Spleen (tissue), 7 donors: ENCODE measurements around the gene DNAI7.

Source experiments
- POLR2A ChIP-seq, 3 donors: fragments of 450-650 bp; IDR thresholded peaks; one replicate each; pipeline ENCODE4 v1.5.1; 2017; ENCODE audit warnings: antibody characterized with exemption in 3 of 3, mild to moderate bottlenecking in 1 of 3
- TF ChIP-seq, protein P1 (sequence below), 11 experiments: fragments of 200-600 bp in 7 of 11; fragments of 450-650 bp in 4 of 11; sonication (generic) in 4 of 11; IDR thresholded peaks in 8 of 11; conservative IDR thresholded peaks in 3 of 11; 1 replicate in 7 of 11; 2 replicates in 4 of 11; pipeline versions ENCODE4 v1.4.0 to v1.8.0; 2016 to 2021; ENCODE audit warnings: antibody characterized with exemption in 11 of 11, inconsistent platforms in 4 of 11, mild to moderate bottlenecking in 1 of 11
- donor health status: DM: no; HTN: no; CAD: no; lungs with moderate emphysema.
- donor health status: DM: no; HTN: no; CAD: no.
- donor health status: DM: no; HTN: no; CAD: no.

DNA sequence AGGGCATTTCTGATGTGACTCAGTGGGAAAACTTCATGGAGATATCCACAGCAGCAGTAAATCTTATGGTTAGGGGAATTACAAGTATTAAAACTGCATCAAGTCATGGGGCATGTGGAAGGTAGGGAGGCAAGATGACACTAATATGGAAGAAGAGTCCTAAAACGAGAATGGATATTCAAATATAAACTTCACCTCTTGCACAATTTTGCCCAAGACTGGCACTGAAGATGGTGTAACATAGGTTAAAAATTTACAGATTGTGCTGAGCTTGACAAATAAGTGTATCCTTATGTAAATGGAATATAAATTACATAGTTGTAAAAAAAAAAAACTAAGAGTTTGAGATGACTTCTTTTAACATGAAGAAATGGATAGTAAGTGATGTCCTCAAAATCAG is 12.9 kb upstream of the DNAI7 start:
- TF ChIP-seq, protein P1, sequence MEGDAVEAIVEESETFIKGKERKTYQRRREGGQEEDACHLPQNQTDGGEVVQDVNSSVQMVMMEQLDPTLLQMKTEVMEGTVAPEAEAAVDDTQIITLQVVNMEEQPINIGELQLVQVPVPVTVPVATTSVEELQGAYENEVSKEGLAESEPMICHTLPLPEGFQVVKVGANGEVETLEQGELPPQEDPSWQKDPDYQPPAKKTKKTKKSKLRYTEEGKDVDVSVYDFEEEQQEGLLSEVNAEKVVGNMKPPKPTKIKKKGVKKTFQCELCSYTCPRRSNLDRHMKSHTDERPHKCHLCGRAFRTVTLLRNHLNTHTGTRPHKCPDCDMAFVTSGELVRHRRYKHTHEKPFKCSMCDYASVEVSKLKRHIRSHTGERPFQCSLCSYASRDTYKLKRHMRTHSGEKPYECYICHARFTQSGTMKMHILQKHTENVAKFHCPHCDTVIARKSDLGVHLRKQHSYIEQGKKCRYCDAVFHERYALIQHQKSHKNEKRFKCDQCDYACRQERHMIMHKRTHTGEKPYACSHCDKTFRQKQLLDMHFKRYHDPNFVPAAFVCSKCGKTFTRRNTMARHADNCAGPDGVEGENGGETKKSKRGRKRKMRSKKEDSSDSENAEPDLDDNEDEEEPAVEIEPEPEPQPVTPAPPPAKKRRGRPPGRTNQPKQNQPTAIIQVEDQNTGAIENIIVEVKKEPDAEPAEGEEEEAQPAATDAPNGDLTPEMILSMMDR (IDR thresholded peaks at IDR 0.05 in 8 of 11, conservative IDR thresholded peaks at IDR 0.05 in 3 of 11), result no peak
- TF ChIP-seq POLR2A (IDR thresholded peaks at IDR 0.05), result no peak
